ENCODE measurements around the gene KHSRP.
"Not testable (repeated sequence)": the region's sequence is repeated elsewhere in the genome, so short reads cannot be mapped to it uniquely, and the experiment has no call there.

KHSRP gene

DNA sequence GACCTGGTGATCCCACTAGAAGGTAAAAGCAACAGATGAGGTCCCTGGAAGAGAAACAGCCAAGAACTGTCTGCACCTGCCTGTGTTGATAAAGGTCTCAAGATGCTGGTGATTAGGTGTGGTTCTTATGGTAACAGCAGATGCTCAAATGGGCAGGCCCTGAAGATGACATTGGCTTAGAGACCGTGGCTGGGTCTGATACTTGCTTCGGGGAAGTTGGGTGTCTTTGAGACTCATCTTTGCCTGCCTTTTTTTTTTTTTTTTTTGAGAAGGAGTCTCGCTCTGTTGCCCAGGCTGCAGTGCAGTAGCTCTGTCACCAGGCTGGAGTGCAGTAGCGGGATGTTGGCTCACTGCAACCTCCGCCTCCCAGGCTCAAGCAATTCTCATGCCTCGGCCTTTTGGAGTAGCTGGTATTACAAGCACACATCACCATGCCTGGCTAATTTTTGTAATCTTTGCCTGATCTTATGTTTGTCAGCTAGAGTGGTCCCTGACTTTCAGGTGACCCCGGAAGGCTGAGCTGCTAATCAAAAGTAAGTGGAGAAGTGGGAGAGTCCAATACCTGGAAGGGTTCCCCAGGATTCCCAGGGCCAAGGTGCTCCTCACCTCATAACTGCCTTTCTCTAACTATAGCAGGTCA, 27.1 kb upstream of the KHSRP start:
- no peak for DNase-seq

DNA sequence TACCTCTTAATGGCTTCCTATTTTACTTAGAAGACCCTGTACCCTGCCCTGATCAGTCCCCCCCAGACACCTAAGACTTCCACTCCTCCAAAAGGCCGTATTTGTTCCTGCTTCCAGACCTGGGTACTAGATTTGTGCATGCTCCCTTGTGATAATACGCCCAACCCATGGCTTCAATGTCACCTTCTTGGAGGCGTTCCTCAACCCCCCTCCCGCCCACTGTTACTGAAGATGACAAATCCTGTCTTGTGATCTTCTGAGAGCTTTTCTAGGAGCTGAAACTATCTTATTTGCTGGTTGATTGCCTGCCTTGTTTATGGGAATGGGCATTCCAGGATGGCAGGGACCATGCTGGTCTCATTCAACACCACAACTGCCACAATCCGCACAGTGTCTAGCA, 25.6 kb upstream of the KHSRP start:
- no peak for DNase-seq

DNA sequence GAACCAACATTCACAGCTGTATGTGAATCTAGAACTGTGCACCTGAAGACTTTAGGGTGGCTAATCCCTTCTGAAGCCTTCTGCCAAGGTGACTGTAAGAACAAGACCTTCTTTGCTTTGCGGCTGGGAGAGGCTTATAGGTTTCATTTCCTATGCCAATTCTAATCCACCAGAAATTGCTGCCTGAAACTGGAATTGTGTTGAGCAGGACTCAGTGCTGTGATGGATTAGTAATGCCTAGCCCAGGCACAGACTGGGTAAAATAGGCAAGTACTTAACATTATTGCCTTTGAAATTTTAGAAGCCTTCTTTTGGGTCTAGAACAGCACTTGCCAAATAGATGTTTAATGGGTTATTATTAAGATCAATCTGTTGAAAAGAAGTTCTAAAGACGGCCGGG, 23.4 kb upstream of the KHSRP start:
- no peak for DNase-seq

- DNase-seq: no peak
These were observed 21.8 kb upstream of the KHSRP start for GRCh38 chr19:6446452-6446851.

DNA sequence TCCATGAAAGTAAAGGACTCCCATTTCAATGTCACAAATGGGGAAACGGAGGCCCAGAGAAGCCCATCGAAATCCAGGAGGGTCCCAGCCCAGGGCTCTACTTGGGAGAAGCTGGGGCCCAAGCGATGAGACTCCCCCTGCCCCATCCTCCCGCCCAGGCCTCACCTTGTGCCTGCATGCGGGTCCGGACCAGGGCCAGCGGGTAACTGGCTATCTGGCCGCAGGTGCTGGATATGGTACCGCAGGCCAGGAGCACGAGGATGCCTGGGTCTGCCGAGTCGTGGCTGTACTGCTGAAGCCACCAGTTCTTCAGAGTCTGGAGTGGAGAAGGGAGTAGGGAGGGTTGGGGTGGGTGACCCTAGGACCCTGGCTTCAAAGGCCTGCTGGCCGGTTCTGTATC, 19.4 kb upstream of the KHSRP start:
- DNase-seq: no peak

- no peak for DNase-seq
These were observed 17.6 kb upstream of the KHSRP start for GRCh38 chr19:6442087-6442688.

GRCh38 chr19:6440905-6441304, 16.3 kb upstream of the KHSRP start:
- no peak for DNase-seq

- DNase-seq: no peak
These were observed 15.1 kb upstream of the KHSRP start for GRCh38 chr19:6439743-6440142.

DNA sequence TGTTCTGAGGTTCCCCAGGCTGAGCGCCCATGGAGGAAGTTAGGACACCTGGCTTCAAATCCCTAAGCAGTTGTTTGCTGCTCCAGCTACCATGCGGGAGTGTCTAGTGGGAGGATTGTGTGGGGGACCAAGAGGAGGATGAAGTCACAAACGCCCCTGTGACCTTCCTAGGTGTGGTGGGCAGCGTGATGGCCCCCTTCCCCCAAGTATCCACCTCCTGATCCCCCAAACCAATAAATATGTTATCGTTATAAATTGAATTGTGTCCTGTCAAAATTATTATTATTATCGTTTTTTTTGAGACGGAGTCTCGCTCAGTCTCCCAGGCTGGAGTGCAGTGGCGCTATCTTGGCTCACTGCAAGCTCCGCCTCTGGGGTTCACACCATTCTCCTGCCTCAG, 9.1 kb upstream of the KHSRP start, which contains the start of gene SLC25A41:
Gene SLC25A41 (minus strand): TSS at position 101 of the 400 bp plus-strand sequence. CDS start 70 bp downstream, at position 31.
- no peak for DNase-seq

DNA sequence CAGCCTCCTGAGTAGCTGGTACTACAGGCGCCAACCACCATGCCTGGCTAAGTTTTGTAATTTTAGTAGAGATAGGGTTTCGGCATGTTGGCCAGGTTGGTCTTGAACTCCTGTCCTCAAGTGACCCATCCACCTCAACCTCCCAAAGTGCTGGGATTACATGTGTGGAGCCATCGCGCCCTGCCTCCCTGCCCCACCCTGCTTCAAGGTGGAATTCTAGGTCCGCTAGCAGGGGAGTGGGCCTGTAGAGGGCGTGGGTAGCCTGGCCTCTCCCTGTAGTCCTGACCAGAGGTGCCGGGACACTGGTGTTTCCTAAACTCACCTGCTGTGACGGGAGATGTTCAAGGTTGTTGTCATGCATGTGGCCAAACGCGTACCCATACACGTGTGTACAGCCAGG, 8.6 kb upstream of the KHSRP start:
- DNase-seq: no peak

GRCh38 chr19:6431891-6432290, 7.3 kb upstream of the KHSRP start:
- no peak for DNase-seq

DNA sequence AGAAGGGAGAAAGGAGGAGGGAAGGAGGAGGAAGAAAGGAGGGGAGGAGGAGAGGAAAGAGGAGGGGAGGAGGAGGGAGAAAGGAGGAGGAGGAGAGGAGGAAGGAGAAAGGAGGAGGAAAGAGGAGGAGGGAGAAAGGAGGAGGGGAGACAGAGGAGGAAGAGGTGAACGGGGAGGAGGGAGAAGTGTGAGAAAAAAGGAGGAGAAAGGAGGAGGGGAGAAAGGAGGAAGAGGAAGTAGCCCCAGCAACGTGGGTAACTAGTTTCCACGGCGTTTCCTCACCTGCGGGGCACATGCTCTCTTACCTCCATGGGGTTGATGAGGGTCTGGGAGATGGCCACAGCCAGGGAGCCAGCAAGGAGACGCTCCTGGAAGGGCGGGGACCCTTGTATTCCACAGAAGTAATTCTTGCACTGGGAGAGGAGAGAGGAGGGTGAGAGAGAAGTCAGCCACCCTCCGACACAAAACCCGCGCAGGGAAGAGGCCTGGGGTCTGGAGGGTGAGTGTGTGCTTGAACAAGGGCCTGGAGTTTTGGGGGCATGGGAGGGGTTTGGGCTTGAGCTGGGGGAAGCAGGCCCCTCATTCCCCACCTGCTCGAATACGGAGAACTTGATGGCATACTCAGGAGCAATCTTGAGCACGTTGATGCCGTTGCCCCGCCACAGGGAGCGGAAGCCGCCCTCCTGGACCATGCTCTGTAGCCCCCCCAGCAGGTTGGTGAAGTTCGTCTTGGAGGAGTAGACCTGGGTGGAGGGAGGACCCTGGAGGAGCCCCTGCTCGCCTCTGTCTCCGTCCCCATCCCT, 5.0 kb upstream of the KHSRP start:
- no peak for DNase-seq

GRCh38 chr19:6428692-6429418, 4.2 kb upstream of the KHSRP start:
- DNase-seq: not testable (repeated sequence)

DNA sequence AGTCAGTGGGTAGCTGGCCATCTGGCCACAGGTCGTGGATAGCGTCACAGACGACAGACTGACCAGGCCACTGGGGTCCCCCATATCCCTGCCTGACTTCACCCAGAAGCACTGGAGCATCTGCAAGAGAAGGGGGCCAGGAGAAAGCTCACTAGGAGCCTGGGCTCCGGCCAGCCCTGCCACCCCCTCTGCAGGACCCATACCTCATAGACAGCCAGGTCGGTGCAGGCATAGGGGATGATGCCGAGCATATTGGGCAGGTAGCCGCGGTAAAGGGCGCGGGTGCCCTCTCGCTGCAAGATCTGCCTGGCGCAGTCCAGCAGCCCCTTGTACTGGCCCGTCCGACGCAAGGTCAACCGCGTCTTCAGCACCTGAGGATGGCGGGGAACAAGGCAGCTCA, 2.5 kb upstream of the KHSRP start:
- DNase-seq: no peak

GRCh38 chr19:6425732-6426620, 1.4 kb upstream of the KHSRP start:
- DNase-seq: peak in 1 of 2 donors; percentile 11

- peak; percentile 100 for DNase-seq
These were observed 524 bp upstream of the KHSRP start for GRCh38 chr19:6424939-6425731.

DNA sequence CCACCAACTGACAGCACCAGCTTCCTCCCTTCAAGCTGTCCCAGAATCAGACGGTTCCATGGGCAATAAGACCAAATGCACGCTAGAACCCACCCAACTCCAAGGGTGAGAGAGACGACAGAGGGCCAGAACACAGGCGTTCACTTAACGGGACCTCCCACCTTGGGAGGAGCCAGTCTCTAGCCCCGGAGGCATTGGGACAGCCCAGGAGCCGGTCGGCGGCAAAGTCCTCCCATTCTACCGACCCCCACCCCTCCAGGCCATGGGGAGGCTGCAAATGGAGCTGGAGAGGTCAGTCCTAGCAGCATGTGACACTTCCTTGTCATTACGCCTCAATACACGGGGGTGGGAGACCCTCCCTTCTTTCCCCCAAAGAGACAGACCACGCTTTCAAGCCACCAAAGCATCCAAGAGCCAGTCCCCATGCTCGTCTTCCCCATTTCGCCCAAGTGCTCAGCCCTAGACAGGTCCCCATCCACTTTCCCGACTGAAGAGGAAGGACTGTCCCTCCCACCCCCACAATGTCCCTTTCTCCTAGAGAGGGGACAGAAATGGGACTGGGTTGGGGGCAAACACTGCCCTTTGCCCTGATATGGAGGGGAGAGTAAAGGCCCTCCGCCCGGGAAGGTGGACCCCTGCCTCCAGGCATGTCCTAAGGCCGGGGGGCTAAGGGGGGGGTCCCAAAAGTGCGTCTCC, 964 bp downstream of the KHSRP start:
- peak in 1 of 2 donors; percentile 26 for DNase-seq

DNA sequence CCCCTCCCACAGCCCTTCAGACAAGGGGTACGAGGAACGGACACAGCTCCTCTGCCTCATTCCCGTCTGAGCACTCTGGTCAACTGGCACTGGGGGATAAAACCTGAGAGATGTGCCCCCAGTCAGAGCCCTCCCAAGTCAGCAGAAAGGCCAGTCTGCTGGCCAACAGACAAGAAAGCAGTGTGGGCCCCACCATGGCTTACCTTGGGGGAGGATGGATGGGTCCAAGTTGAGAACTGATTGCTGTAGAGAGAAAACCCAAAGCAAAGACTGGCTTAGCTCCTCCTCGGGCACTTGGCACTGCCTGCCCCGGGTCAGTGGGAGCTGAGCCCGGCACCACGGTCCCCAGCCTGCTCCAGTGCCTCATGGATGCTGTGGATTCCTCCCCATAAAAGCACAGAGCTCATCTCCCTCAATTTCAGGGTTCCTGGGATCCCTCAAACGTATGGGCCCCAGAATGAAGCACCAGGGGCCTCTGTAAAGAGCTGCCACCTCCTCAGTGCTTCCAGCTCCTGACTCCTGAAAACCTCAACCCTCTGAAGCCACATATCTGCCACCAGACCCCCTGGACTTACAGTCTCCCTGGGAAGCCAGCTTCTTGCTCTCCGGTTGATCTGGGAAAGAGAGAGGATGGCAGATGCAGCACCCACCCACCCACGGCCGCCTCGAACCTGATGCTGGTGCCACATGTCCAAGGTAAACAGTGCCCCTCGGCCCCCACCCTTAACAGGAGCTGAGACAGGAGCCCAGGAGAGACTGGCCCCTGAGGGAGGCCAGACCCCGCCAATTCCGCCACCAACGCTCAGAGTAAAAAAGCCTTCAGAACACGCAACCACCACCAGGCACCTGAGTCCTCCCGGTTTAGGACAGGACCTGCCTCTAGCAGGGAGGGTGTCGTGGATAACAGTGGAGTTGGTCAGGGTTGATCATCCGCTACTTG, 3.3 kb downstream of the KHSRP start:
- no peak for DNase-seq

GRCh38 chr19:6418562-6418932, 6.1 kb downstream of the KHSRP start:
- DNase-seq: no peak

All from CD4-positive, alpha-beta T cell treated with Interferon alpha-2 for 1 hour (primary cell).